Heart left ventricle (tissue), 13 donors: ENCODE data around the gene COL11A2.

ENCODE experiments used
- POLR2A ChIP-seq, 2 donors: fragments of 450-650 bp; IDR thresholded peaks; one replicate each; pipeline ENCODE4 v1.6.1; 2017; ENCODE audit warnings: antibody characterized with exemption in 2 of 2, mild to moderate bottlenecking in 2 of 2, moderate library complexity in 2 of 2
- TF ChIP-seq, protein P1 (sequence below), 12 donors: fragments of 200-600 bp; sonication (generic) in 4 of 12; IDR thresholded peaks; one replicate each; pipeline versions ENCODE4 v1.5.0 to v1.8.0; 2018 to 2022; ENCODE audit warnings: antibody characterized with exemption in 12 of 12, mild to moderate bottlenecking in 5 of 12
- donor health status: ischemic (EF 13 %, LVEDD 7.1; RV severe dilation, severe dysfunction).
- donor health status: DM: no; HTN: yes; CAD: no.
- donor health status: DM: no; HTN: no; CAD: no.
- donor health status: ischemic (EF 25% LVEDD 6.9; RV normal size, moderate dysfunction).
- donor health status: ischemic (EF 25% LVEDD 5.7; RV mildly dilated, moderate dysfunction).
- donor health status: ischemic (EF 35%, LVEDD 5.7; RV mildly dilated, moderate dysfunction).
- donor health status: nonischemic (EF 11% LVEDD 7.7; RV severe dilation, severe dysfunction).
- donor health status: DM: yes; HTN: yes; CAD: no.
- donor health status: PGD.
- donor health status: ischemic (EF 29% LVEDD 5.4; RV normal size, mild dysfunction).
- donor health status: nonischemic (EF 23%, LVEDD 6.1; RV moderate dilation, normal function).

DNA sequence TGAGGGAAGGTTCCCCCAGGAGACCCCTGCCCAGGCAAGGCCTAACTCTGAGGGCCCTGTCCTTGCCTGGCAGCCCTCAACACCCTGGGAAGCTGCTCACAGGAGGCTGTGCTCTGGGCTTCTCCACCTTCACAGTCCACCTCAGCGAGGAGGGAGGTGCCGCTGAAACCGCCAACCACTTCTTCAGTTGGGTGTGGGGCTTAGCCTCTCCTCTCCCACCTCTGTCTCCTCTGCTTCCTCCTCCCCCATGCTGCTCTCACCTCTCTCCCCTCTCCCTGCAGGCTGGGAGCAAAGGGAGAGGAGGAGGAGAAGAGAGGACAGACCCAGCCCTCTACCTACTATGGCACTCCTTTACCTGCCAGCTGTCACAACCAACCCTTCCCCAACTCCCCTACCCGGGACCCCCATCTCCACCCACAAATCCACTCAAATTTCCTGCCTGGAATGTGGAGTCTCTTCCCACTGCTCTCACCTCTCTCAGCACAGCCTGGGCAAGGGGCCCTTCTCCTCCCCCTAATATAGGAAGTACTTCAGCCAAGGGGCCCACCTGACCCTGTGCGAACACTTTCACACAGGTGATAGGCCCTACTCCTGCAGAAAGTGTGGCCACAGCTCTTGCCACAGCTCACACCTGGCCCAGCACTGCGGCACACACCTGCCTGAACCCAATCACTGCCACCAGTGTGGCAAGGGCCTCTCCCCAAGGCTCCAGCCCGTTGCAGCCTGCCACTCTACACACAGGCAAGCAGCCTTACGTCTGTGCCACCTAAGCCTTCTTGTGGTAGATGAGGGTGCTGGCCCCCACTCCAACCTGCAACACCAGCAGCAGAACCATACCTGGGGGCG lies 23.2 kb upstream of the COL11A2 start:
- TF ChIP-seq POLR2A (IDR thresholded peaks at IDR 0.05): no peak
- TF ChIP-seq, protein P1, sequence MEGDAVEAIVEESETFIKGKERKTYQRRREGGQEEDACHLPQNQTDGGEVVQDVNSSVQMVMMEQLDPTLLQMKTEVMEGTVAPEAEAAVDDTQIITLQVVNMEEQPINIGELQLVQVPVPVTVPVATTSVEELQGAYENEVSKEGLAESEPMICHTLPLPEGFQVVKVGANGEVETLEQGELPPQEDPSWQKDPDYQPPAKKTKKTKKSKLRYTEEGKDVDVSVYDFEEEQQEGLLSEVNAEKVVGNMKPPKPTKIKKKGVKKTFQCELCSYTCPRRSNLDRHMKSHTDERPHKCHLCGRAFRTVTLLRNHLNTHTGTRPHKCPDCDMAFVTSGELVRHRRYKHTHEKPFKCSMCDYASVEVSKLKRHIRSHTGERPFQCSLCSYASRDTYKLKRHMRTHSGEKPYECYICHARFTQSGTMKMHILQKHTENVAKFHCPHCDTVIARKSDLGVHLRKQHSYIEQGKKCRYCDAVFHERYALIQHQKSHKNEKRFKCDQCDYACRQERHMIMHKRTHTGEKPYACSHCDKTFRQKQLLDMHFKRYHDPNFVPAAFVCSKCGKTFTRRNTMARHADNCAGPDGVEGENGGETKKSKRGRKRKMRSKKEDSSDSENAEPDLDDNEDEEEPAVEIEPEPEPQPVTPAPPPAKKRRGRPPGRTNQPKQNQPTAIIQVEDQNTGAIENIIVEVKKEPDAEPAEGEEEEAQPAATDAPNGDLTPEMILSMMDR (IDR thresholded peaks at IDR 0.05): no peak
